ENCODE measurements around the gene DOCK2. TPM values are rescaled to one million over a fixed set of nuclear protein-coding genes. Genes with fewer than 3 reads are reported as not detected.
"Not testable (repeated sequence)": the region's sequence is repeated elsewhere in the genome, so short reads cannot be mapped to it uniquely, and the experiment has no call there.

Gene DOCK2
- total RNA-seq, 1 experiment from 2014 or later, result 4.6 TPM

DNA sequence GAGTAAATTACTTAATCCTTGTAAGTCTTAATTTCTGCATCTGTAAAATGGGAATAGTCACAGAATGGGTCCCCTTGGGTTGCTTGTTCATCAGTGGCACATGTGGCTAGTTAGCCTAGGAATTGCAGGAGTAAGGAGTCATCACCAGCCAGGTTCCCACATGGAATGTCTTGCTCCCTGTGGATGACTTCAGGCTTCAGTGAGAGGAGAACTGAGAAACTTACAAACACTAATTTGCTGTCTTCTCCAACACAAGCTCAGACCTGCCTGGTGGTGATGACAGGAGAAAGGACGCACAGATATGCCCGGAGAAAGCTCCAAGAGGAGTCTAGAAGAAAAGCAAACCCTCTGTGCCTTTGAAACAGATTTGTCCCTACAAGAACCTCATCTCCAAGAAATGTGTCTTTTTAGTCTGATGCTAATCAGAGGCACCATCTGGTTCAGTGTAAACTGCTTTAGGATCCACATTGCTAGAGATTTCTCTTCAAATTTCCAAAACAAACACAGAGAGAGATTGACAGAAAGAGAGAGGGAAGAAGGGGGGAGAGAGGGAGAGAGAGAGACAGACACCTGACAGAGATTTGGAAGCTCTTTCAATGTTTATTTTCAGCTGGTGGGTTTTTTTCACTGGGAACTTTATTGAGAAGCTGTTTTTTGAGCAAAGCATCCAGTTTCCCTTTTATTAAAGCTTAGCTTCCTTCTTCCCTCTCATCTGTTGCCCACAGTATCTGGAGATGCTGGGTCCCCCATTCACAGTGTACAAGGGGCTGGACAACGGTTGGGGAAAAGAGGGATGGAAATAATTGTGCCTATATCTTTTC lies 128.3 kb downstream of the DOCK2 start (continued):
- TF ChIP-seq, protein P1, sequence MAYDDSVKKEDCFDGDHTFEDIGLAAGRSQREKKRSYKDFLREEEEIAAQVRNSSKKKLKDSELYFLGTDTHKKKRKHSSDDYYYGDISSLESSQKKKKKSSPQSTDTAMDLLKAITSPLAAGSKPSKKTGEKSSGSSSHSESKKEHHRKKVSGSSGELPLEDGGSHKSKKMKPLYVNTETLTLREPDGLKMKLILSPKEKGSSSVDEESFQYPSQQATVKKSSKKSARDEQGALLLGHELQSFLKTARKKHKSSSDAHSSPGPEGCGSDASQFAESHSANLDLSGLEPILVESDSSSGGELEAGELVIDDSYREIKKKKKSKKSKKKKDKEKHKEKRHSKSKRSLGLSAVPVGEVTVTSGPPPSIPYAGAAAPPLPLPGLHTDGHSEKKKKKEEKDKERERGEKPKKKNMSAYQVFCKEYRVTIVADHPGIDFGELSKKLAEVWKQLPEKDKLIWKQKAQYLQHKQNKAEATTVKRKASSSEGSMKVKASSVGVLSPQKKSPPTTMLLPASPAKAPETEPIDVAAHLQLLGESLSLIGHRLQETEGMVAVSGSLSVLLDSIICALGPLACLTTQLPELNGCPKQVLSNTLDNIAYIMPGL (CRISPR knock-in tag; IDR thresholded peaks at IDR 0.05), result no peak
- TF ChIP-seq TEAD1 (CRISPR knock-in tag; IDR thresholded peaks at IDR 0.05) (no peak), HMGA2 (CRISPR knock-in tag; IDR thresholded peaks at IDR 0.05) (no peak), ATF1 (CRISPR knock-in tag; IDR thresholded peaks at IDR 0.05) (no peak), CREB1 (CRISPR knock-in tag; IDR thresholded peaks at IDR 0.05) (no peak), NFATC4 (CRISPR knock-in tag; IDR thresholded peaks at IDR 0.05) (no peak), GRHL2 (CRISPR knock-in tag; IDR thresholded peaks at IDR 0.05; ENCODE audit: insufficient replicate concordance, severe bottlenecking) (no peak), ZNF121 (CRISPR knock-in tag; IDR thresholded peaks at IDR 0.05) (no peak), JAZF1 (CRISPR knock-in tag; IDR thresholded peaks at IDR 0.05) (no peak)
- TF ChIP-seq, protein P2, sequence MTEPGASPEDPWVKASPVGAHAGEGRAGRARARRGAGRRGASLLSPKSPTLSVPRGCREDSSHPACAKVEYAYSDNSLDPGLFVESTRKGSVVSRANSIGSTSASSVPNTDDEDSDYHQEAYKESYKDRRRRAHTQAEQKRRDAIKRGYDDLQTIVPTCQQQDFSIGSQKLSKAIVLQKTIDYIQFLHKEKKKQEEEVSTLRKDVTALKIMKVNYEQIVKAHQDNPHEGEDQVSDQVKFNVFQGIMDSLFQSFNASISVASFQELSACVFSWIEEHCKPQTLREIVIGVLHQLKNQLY (CRISPR knock-in tag; IDR thresholded peaks at IDR 0.05), result no peak
- TF ChIP-seq, protein P3, sequence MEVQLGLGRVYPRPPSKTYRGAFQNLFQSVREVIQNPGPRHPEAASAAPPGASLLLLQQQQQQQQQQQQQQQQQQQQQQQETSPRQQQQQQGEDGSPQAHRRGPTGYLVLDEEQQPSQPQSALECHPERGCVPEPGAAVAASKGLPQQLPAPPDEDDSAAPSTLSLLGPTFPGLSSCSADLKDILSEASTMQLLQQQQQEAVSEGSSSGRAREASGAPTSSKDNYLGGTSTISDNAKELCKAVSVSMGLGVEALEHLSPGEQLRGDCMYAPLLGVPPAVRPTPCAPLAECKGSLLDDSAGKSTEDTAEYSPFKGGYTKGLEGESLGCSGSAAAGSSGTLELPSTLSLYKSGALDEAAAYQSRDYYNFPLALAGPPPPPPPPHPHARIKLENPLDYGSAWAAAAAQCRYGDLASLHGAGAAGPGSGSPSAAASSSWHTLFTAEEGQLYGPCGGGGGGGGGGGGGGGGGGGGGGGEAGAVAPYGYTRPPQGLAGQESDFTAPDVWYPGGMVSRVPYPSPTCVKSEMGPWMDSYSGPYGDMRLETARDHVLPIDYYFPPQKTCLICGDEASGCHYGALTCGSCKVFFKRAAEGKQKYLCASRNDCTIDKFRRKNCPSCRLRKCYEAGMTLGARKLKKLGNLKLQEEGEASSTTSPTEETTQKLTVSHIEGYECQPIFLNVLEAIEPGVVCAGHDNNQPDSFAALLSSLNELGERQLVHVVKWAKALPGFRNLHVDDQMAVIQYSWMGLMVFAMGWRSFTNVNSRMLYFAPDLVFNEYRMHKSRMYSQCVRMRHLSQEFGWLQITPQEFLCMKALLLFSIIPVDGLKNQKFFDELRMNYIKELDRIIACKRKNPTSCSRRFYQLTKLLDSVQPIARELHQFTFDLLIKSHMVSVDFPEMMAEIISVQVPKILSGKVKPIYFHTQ (CRISPR knock-in tag; IDR thresholded peaks at IDR 0.05), result no peak

DNA sequence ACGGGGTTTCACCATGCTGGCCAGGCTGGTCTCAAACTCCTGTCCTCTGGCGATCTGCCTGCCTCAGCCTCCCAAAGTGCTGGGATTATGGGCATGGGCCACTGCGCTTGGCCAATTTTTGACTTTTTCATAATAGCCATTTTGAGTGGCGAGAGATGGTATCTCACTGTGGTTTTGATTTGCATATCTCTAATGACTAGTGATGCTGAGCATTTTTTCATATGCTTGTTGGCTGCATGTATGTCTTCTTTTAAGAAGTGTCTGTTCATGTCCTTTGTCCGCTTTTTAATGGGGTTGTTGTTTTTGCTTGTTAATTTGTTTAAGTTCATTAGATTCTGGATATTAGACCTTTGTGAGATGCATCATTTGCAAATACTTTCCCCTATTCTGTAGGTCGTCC lies 129.9 kb downstream of the DOCK2 start:
- H3K27me3 Mint-ChIP-seq (ENCODE audit: low read depth); H3K27ac Mint-ChIP-seq; H3K36me3 Mint-ChIP-seq; DNase-seq (ENCODE audit: low spot score); ATAC-seq; H3K9me3 Mint-ChIP-seq; POLR2A ChIA-PET; H3K4me3 Mint-ChIP-seq: not testable (repeated sequence)
- CTCF ChIA-PET, result interaction anchor here (1.4 kb wide), 1 partner anchor 214 kb away, joined by 3 read pairs; the partner anchor contains the start of gene INSYN2B
- peaks cover 27% of the 10 kb centered on the region for H3K4me1 Mint-ChIP-seq

DNA sequence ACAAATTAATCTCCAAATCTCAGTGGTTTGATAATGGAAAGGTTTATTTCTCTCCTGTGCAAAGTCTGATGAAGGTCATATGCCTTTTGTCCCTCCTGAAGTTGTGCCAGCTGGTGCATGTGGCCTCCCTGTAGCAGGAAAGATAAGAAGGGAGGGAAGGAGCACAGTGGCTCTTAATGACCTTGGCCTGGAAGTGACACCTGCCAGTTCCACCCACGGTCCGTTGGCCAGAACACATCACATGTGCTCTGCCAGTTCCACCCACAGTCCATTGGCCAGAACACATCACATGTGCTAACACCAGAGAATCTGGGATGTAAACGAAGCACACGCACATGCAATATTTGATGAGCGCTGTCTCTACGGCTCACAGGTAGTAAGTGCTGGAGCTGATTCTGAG lies 130.9 kb downstream of the DOCK2 start:
- peak; percentile 40 for ATAC-seq
- POLR2A ChIA-PET, result interaction anchor here (1.2 kb wide), 1 partner anchor 104 kb away, joined by 4 read pairs; no protein-coding TSS in a partner anchor
- DNase-seq (ENCODE audit: low spot score), result no peak
- TF ChIP-seq NR1H2 (CRISPR knock-in tag; IDR thresholded peaks at IDR 0.05), result no peak
- no peak for TF ChIP-seq ZNF138 (CRISPR knock-in tag; conservative IDR thresholded peaks at IDR 0.05)
- TF ChIP-seq, protein P4, sequence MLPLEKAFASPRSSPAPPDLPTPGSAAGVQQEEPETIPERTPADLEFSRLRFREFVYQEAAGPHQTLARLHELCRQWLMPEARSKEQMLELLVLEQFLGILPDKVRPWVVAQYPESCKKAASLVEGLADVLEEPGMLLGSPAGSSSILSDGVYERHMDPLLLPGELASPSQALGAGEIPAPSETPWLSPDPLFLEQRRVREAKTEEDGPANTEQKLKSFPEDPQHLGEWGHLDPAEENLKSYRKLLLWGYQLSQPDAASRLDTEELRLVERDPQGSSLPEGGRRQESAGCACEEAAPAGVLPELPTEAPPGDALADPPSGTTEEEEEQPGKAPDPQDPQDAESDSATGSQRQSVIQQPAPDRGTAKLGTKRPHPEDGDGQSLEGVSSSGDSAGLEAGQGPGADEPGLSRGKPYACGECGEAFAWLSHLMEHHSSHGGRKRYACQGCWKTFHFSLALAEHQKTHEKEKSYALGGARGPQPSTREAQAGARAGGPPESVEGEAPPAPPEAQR (CRISPR knock-in tag; IDR thresholded peaks at IDR 0.05), result no peak
- no peak for TF ChIP-seq ZNF671 (CRISPR knock-in tag; IDR thresholded peaks at IDR 0.05)
- TF ChIP-seq, protein P5, sequence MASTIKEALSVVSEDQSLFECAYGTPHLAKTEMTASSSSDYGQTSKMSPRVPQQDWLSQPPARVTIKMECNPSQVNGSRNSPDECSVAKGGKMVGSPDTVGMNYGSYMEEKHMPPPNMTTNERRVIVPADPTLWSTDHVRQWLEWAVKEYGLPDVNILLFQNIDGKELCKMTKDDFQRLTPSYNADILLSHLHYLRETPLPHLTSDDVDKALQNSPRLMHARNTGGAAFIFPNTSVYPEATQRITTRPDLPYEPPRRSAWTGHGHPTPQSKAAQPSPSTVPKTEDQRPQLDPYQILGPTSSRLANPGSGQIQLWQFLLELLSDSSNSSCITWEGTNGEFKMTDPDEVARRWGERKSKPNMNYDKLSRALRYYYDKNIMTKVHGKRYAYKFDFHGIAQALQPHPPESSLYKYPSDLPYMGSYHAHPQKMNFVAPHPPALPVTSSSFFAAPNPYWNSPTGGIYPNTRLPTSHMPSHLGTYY (CRISPR knock-in tag; IDR thresholded peaks at IDR 0.05), result no peak
- TF ChIP-seq, protein P6, sequence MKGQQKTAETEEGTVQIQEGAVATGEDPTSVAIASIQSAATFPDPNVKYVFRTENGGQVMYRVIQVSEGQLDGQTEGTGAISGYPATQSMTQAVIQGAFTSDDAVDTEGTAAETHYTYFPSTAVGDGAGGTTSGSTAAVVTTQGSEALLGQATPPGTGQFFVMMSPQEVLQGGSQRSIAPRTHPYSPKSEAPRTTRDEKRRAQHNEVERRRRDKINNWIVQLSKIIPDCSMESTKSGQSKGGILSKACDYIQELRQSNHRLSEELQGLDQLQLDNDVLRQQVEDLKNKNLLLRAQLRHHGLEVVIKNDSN (CRISPR knock-in tag; IDR thresholded peaks at IDR 0.05), result peak; percentile 61; the same call in 1 of the 2 replicates
- TF ChIP-seq MXD4 (CRISPR knock-in tag; IDR thresholded peaks at IDR 0.05; ENCODE audit: borderline replicate concordance), result no peak
- TF ChIP-seq, protein P7, sequence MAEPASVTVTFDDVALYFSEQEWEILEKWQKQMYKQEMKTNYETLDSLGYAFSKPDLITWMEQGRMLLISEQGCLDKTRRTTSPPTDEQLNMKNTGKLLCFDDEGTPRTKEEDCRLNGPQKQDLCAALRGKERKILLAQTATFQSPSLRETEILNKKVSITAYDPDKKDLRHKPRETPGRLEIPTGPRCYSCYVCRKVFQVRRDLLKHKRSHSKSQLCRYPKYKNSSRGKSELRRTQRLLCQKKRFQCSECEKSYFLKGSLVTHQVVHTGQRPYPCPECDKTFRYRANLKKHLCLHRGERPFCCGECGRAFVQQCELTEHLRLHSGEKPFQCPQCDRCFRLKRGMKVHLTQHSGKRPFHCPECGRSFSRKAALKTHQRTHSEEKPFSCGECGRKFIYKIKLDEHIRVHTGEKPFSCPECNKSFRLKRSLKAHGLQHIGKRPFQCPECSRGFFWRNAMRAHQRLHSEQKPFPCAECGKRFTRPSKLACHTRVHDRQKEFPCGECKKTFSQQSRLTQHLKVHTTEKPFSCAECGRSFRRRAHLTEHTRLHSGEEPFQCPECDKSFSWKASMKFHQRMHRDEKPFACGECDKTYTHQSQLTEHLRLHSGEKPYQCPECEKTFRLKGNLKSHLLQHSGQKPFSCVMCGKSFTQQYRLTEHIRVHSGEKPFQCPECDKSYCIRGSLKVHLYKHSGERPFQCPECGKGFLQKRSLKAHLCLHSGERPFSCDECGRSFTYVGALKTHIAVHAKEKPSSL (CRISPR knock-in tag; conservative IDR thresholded peaks at IDR 0.05), result no peak

More for the DNA sequence above, 130.9 kb downstream of the DOCK2 start:
- Mint-ChIP-seq H3K27ac (no peak overlapping the region), H3K4me3 (no peak overlapping the region), H3K4me1 (peaks cover 22% of the 10 kb centered on the region), H3K27me3 (ENCODE audit: low read depth) (no peaks in the 10 kb centered on the region), H3K9me3 (peaks cover 6% of the 10 kb centered on the region), H3K36me3 (no peaks in the 10 kb centered on the region)
- CTCF ChIA-PET, result interaction anchor here (1.4 kb wide), 1 partner anchor 213 kb away, joined by 3 read pairs; the partner anchor contains the start of gene INSYN2B

All from WTC11 (cell line).